ENCODE measurements around the gene WBP4. TPM values are rescaled to one million over a fixed set of nuclear protein-coding genes. Genes with fewer than 3 reads are reported as not detected.

Gene WBP4
- total and polyA plus RNA-seq, 2 of the 13 experiments (the other 11 are each of a cell fraction or from before 2014, with no cell fraction given): 6.7 to 11.7 TPM

- TF ChIP-seq TRIM22 (IDR thresholded peaks at IDR 0.05) (no peak), ZNF614 (CRISPR knock-in tag; IDR thresholded peaks at IDR 0.05; ENCODE audit: borderline replicate concordance) (peak; percentile 52; the same call in 1 of the 2 replicates), ZNF615 (CRISPR knock-in tag; IDR thresholded peaks at IDR 0.05; ENCODE audit: borderline replicate concordance) (no peak), MAFK (conservative IDR thresholded peaks at IDR 0.05 in 1 of 2, IDR thresholded peaks at IDR 0.05 in 1 of 2; ENCODE audit: low read length in 2 of 2) (peak in 1 of 2 experiments; percentile 17; a peak in 1 of 4 replicates), ZSCAN31 (CRISPR knock-in tag; IDR thresholded peaks at IDR 0.05; ENCODE audit: low read depth) (no peak), GTF3A (CRISPR knock-in tag; conservative IDR thresholded peaks at IDR 0.05) (no peak), CREM (IDR thresholded peaks at IDR 0.05) (peak; percentile 100), CREM (CRISPR knock-in tag; IDR thresholded peaks at IDR 0.05) (peak; percentile 55; the same call in 1 of the 2 replicates), ZNF292 (CRISPR knock-in tag; IDR thresholded peaks at IDR 0.05; ENCODE audit: borderline replicate concordance, low read depth) (peak; percentile 73), AGO2 (optimal IDR thresholded peaks at IDR 0.05; ENCODE audit: low read depth, low read length) (no peak), ZIK1 (CRISPR knock-in tag; IDR thresholded peaks at IDR 0.05; ENCODE audit: borderline replicate concordance, low read depth) (no peak), KAT7 (CRISPR knock-in tag; IDR thresholded peaks at IDR 0.05; ENCODE audit: borderline replicate concordance) (no peak), ZNF776 (CRISPR knock-in tag; IDR thresholded peaks at IDR 0.05) (no peak), ZNF569 (CRISPR knock-in tag; IDR thresholded peaks at IDR 0.05; ENCODE audit: borderline replicate concordance) (no peak), HNRNPL (IDR thresholded peaks at IDR 0.05; ENCODE audit: low read depth, low read length) (no peak), ATF7-NPFF (CRISPR knock-in tag; IDR thresholded peaks at IDR 0.05; ENCODE audit: low read depth) (no peak), ZNF891 (CRISPR knock-in tag; IDR thresholded peaks at IDR 0.05) (0 out of 2 replicates have a peak, but pooled peaks have one; percentile 64), ZNF329 (CRISPR knock-in tag; IDR thresholded peaks at IDR 0.05; ENCODE audit: low read depth) (peak; percentile 9; the same call in 1 of the 2 replicates), ZNF253 (CRISPR knock-in tag; IDR thresholded peaks at IDR 0.05; ENCODE audit: borderline replicate concordance) (0 out of 2 replicates have a peak, but pooled peaks have one; percentile 14)
- TF ChIP-seq, protein P1, sequence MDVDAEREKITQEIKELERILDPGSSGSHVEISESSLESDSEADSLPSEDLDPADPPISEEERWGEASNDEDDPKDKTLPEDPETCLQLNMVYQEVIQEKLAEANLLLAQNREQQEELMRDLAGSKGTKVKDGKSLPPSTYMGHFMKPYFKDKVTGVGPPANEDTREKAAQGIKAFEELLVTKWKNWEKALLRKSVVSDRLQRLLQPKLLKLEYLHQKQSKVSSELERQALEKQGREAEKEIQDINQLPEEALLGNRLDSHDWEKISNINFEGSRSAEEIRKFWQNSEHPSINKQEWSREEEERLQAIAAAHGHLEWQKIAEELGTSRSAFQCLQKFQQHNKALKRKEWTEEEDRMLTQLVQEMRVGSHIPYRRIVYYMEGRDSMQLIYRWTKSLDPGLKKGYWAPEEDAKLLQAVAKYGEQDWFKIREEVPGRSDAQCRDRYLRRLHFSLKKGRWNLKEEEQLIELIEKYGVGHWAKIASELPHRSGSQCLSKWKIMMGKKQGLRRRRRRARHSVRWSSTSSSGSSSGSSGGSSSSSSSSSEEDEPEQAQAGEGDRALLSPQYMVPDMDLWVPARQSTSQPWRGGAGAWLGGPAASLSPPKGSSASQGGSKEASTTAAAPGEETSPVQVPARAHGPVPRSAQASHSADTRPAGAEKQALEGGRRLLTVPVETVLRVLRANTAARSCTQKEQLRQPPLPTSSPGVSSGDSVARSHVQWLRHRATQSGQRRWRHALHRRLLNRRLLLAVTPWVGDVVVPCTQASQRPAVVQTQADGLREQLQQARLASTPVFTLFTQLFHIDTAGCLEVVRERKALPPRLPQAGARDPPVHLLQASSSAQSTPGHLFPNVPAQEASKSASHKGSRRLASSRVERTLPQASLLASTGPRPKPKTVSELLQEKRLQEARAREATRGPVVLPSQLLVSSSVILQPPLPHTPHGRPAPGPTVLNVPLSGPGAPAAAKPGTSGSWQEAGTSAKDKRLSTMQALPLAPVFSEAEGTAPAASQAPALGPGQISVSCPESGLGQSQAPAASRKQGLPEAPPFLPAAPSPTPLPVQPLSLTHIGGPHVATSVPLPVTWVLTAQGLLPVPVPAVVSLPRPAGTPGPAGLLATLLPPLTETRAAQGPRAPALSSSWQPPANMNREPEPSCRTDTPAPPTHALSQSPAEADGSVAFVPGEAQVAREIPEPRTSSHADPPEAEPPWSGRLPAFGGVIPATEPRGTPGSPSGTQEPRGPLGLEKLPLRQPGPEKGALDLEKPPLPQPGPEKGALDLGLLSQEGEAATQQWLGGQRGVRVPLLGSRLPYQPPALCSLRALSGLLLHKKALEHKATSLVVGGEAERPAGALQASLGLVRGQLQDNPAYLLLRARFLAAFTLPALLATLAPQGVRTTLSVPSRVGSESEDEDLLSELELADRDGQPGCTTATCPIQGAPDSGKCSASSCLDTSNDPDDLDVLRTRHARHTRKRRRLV (CRISPR knock-in tag; IDR thresholded peaks at IDR 0.05): no peak
- TF ChIP-seq, protein P2, sequence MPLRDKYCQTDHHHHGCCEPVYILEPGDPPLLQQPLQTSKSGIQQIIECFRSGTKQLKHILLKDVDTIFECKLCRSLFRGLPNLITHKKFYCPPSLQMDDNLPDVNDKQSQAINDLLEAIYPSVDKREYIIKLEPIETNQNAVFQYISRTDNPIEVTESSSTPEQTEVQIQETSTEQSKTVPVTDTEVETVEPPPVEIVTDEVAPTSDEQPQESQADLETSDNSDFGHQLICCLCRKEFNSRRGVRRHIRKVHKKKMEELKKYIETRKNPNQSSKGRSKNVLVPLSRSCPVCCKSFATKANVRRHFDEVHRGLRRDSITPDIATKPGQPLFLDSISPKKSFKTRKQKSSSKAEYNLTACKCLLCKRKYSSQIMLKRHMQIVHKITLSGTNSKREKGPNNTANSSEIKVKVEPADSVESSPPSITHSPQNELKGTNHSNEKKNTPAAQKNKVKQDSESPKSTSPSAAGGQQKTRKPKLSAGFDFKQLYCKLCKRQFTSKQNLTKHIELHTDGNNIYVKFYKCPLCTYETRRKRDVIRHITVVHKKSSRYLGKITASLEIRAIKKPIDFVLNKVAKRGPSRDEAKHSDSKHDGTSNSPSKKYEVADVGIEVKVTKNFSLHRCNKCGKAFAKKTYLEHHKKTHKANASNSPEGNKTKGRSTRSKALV (CRISPR knock-in tag; IDR thresholded peaks at IDR 0.05): peak; percentile 87; the same call in 1 of the 2 replicates
Measured at GRCh38 chr13:41132512-41133152, 71.3 kb downstream of the WBP4 start, which contains the start of gene KBTBD6 (continued).

Measured in HepG2 (cell line).